HG03139 (cell line): ENCODE results near the gene DNASE1L3.
A peak's percentile ranks its signal among the peaks of the same experiment; 100 is the strongest.
"Not testable (repeated sequence)": the region's sequence is repeated elsewhere in the genome, so short reads cannot be mapped to it uniquely, and the experiment has no call there.

ENCODE experiments used
- ATAC-seq: cut with Tn5 transposase; IDR thresholded peaks from one replicate; pipeline ENCODE4 v1.9.1; 2021; ENCODE audit not compliant: unreplicated experiment

DNASE1L3 gene

GRCh38 chr3:58210761-58211460, at the start of gene DNASE1L3:
Gene DNASE1L3 (minus strand): TSS chr3:58210972. CDS start chr3:58210906, 66 bp downstream.
- ATAC-seq: no peak

DNA sequence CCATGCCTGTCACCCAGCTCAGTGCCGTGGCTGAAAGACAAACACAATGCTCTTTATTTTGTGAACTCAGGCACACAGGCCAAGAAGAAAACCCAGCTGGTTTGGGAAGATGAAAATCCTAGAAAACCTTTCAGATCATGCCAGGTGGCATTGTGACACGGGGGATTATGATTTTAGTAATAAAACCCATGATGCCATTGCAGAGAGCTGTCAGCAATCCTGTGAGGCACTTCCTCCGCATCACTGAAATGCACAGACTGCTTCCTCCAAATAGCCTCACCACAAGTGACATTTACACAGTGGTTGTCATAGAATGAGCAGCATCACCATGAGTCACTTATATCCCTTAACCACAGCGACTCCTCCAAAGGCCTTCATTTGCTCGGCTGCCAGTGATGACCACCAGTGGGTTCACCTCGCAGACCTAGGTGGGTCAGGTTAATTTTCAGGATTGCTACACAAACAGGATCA, 49.5 kb upstream of the DNASE1L3 start:
- ATAC-seq: no peak

GRCh38 chr3:58258392-58259055, 47.8 kb upstream of the DNASE1L3 start:
- ATAC-seq: no peak

GRCh38 chr3:58256511-58256910, 45.7 kb upstream of the DNASE1L3 start:
- no peak for ATAC-seq

- ATAC-seq: no peak
Measured at GRCh38 chr3:58256061-58256460, 45.3 kb upstream of the DNASE1L3 start.

GRCh38 chr3:58254144-58254543, 43.4 kb upstream of the DNASE1L3 start:
- no peak for ATAC-seq

DNA sequence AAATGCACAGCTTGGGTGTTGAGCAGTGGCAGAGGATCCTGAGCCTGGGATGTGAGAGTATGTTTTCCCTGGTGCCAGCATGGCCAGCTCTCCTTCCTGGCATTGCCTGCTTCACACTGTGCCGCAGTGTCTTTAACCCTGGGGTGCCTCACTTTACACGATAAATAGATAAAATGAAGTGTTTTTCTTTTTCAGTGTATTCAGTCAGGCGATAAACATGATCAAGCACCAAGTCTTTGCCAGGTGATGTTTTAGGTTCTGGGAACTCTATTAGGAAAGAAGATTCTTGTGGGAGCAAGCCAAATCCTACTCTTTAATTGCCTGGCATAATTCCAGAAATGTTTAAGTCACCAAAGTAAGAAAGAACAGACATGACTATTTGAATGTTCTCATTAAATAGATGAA, 40.9 kb upstream of the DNASE1L3 start:
- no peak for ATAC-seq

GRCh38 chr3:58250093-58250707, 39.4 kb upstream of the DNASE1L3 start:
- ATAC-seq: no peak

- ATAC-seq: no peak
Measured at GRCh38 chr3:58249358-58250092, 38.8 kb upstream of the DNASE1L3 start.

DNA sequence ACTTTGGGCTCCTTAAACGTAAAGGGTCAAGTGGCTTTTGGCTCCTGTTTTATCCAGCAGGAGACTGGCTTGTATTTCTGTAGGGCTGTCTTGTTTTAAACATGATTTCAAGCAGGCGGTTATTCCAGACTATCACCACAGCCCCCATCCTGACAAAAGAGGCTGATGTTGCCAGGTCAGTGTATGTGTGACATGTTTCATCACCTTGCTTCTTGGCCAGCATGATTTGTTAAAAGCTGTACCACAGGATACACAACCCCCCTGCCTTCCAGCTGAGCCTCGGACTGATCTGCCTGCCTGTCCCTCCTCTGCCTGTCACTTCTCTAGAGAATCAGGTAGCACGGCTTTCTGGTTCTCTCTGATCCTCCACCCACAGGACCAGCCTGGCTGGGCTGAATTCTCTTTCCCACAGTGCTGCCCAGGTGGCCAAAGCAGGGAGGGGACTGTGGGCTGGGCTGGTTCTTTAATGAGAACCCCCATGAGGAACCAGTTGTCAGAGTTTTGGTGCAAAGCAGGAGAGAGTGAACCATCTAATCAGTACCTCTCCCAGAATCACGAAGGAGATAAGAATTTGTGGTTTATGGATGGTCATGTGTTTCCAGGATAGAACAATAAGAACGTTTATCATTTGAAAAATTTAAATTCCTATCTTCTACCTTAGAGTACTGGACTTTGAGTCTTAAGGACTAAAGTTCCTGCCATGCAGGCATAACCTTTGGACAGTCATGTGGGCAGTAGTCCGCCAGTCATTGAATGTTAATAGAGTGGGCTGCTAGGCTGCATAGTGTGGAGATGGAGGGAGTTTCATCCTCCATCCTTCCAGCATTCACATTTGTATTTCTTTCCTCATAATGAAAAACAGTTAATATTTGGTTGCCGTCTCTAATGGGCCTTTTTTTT, 35.6 kb upstream of the DNASE1L3 start:
- no peak for ATAC-seq

- no peak for ATAC-seq
Measured at GRCh38 chr3:58243976-58244585, 33.3 kb upstream of the DNASE1L3 start.

- not testable (repeated sequence) for ATAC-seq
Measured at GRCh38 chr3:58242860-58243259, 32.1 kb upstream of the DNASE1L3 start.

GRCh38 chr3:58242340-58242739, 31.6 kb upstream of the DNASE1L3 start:
- ATAC-seq: no peak

GRCh38 chr3:58241306-58242044, 30.7 kb upstream of the DNASE1L3 start:
- no peak for ATAC-seq

GRCh38 chr3:58238830-58239229, 28.1 kb upstream of the DNASE1L3 start:
- no peak for ATAC-seq

DNA sequence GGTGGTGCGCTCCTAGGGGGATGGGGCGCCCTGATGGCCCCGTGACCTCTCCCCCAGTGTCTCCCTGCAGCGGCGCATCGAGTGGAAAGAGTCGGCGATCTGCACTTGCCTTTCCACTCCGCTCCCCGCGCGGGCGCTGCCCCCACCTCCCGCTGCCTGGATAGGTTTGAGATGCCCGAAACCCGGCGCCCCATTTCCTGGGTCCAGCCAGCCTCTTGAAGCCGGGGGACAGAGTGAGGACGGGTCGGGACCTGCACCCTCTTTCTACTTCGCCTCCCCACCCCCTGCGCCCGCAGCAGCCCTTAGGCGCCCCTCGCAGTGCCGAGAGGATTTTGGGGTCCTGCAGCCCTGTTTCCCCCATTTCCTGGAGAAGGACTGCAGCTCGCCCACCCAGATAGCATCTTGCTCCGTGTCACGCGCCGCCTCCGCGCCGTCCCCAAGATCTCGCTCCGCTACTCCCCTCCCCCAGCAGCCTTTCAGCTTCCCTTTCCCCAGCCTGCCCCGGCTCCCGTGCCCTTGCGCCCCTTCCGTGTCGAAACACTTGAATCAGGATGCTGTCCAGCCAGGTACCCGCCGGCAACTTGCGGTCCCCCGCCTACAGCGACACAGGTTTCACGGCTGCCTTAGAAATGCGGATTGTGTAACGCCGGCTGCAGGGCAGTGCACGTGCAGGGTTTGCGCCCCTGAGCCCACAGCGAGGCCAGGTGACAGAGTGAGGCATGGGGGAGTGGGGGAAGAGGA, 27.3 kb upstream of the DNASE1L3 start:
- no peak for ATAC-seq

DNA sequence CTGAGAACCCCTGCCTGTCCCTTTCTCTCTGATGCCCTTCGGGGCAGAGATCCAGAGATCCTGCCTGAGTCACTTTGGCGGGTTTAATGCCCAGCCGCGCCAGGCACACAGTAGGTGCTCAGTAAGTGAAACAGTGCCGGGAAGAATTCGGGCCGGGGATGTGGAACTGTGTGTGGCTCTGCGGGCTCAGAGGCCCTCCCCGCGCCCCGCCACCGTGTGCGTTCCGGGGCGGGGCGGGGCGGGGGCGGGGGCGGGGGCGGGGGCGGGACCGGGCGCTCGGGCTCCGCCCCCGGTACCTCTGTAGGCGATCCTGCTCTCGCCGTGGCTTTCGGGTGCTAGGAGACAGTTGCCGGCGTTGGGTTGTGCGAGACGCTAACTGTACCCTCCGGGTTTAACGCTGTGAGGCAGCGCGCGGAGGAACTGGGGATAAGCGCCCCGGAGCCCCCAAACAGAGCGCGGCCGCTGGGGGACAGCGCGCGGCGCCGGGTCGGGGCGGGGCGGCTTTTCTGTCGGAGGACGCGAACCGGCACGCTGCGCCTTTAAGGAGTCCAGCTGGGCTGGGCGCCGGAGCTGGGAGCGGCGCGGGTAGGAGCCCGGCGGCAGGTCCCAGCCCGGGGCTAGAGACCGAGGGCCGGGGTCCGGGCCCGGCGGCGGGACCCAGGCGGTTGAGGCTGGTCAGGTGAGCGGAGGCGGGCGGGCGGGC, 26.6 kb upstream of the DNASE1L3 start, which contains the start of gene ABHD6:
Gene ABHD6 (plus strand): TSS at position 555 of the 703 bp plus-strand sequence. CDS start 18,795 bp downstream, outside the sequence.
- peak; percentile 61 for ATAC-seq
